ENCODE results near the gene CD40. TPM values are rescaled to one million over a fixed set of nuclear protein-coding genes. Genes with fewer than 3 reads are reported as not detected.

CD40 gene
- total RNA-seq, 4 donors from 2014 or later, result 7.2 to 13.0 (median 8.2) TPM

- Histone ChIP-seq H3K4me3 (no peak overlapping the region), H3K4me1 (peaks cover 10 to 42% of the 10 kb centered on the region in 2 donors), H3K9me3 (no peaks in the 10 kb centered on the region), H3K36me3 (no peaks in the 10 kb centered on the region), H3K27ac (no peak overlapping the region), H3K27me3 (no peaks in the 10 kb centered on the region)
- intact Hi-C loops (cut with DNase I; ENCODE audit: low total_unique reads) (no loop called here), in situ Hi-C loops (cut with MboI; ENCODE audit: low sequenced_read_pairs in 4 of 4) (loop anchor here in 1 of 4 donors (10.0 kb wide), 1 partner anchor 233 kb away; no protein-coding TSS in a partner anchor)
- TF ChIP-seq CTCF (IDR thresholded peaks at IDR 0.05 in 4 of 5, conservative IDR thresholded peaks at IDR 0.05 in 1 of 5), result no peak
- TF ChIP-seq POLR2A (IDR thresholded peaks at IDR 0.05), result no peak
- DNase-seq (no peak), ATAC-seq (no peak)
These were observed 4.0 kb downstream of the CD40 start for GRCh38 chr20:46122071-46122470.

GRCh38 chr20:46122516-46123481 lies 4.7 kb downstream of the CD40 start:
- Histone ChIP-seq H3K4me3 (no peak overlapping the region), H3K4me1 (peaks cover 5 to 35% of the 10 kb centered on the region in 2 donors), H3K27me3 (no peaks in the 10 kb centered on the region), H3K36me3 (no peaks in the 10 kb centered on the region), H3K27ac (no peak overlapping the region), H3K9me3 (no peaks in the 10 kb centered on the region)
- TF ChIP-seq POLR2A (IDR thresholded peaks at IDR 0.05) (no peak), CTCF (IDR thresholded peaks at IDR 0.05 in 4 of 5, conservative IDR thresholded peaks at IDR 0.05 in 1 of 5) (no peak)
- intact Hi-C loops (cut with DNase I; ENCODE audit: low total_unique reads) (no loop called here), in situ Hi-C loops (cut with MboI; ENCODE audit: low sequenced_read_pairs in 4 of 4) (loop anchor here in 1 of 4 donors (10.0 kb wide), 1 partner anchor 232 kb away; no protein-coding TSS in a partner anchor)
- ATAC-seq (no peak), DNase-seq (no peak)

GRCh38 chr20:46123482-46124245 lies 5.5 kb downstream of the CD40 start:
- in situ Hi-C loops (cut with MboI; ENCODE audit: low sequenced_read_pairs in 4 of 4), result loop anchor here in 1 of 4 donors (10.0 kb wide), 1 partner anchor 231 kb away; no protein-coding TSS in a partner anchor
- intact Hi-C loops (cut with DNase I; ENCODE audit: low total_unique reads), result no loop called here

More at GRCh38 chr20:46123482-46124245, 5.5 kb downstream of the CD40 start:
- H3K4me1 ChIP-seq, result peaks cover 5 to 32% of the 10 kb centered on the region in 2 donors
- TF ChIP-seq POLR2A (IDR thresholded peaks at IDR 0.05) (no peak), CTCF (IDR thresholded peaks at IDR 0.05 in 4 of 5, conservative IDR thresholded peaks at IDR 0.05 in 1 of 5) (no peak)
- no peak overlapping the region for H3K27ac ChIP-seq
- no peak for DNase-seq
- no peaks in the 10 kb centered on the region for H3K9me3 ChIP-seq
- no peak overlapping the region for H3K4me3 ChIP-seq
- H3K36me3 ChIP-seq, result no peaks in the 10 kb centered on the region
- no peaks in the 10 kb centered on the region for H3K27me3 ChIP-seq
- ATAC-seq, result no peak

Measured in gastrocnemius medialis (tissue), 4 donors.